Measurements from ENCODE around the gene CSNK1G1.

DNA sequence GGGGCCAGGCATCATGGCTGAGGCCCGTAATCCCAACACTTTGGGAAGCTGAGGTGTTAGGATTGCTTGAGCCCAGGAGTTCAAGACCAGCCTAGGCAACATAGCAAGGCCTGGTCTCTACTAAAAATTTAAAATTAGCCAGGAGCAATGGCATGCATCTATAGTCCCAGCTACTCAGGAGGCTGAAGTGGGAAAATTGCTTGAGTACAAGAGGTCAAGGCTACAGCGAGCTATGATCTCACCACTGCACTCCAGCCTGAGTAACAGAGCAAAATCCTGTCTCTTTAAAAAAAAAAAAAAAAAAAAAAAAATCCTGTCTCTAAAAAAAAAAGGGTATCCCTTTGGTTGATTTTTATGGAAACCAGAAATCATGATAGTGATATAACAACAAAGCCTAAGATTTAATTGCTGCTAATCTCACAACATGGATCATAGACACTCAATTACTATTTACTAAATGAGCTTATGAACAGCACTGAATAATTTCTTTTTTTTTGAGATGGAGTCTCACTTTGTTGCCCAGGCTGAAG lies 13.2 kb upstream of the CSNK1G1 start:
- TF ChIP-seq POLR2A (IDR thresholded peaks at IDR 0.05) (no peak), POLR2AphosphoS5 (IDR thresholded peaks at IDR 0.05) (no peak)
- TF ChIP-seq, protein P1, sequence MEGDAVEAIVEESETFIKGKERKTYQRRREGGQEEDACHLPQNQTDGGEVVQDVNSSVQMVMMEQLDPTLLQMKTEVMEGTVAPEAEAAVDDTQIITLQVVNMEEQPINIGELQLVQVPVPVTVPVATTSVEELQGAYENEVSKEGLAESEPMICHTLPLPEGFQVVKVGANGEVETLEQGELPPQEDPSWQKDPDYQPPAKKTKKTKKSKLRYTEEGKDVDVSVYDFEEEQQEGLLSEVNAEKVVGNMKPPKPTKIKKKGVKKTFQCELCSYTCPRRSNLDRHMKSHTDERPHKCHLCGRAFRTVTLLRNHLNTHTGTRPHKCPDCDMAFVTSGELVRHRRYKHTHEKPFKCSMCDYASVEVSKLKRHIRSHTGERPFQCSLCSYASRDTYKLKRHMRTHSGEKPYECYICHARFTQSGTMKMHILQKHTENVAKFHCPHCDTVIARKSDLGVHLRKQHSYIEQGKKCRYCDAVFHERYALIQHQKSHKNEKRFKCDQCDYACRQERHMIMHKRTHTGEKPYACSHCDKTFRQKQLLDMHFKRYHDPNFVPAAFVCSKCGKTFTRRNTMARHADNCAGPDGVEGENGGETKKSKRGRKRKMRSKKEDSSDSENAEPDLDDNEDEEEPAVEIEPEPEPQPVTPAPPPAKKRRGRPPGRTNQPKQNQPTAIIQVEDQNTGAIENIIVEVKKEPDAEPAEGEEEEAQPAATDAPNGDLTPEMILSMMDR (IDR thresholded peaks at IDR 0.05 in 8 of 11, conservative IDR thresholded peaks at IDR 0.05 in 3 of 11), result no peak
